GM21717 (cell line): ENCODE results near the gene SH3RF3.
A peak's percentile ranks its signal among the peaks of the same experiment; 100 is the strongest.

ENCODE experiments used
- ATAC-seq: cut with Tn5 transposase; IDR thresholded peaks from one replicate; pipeline ENCODE4 v1.9.1; 2021; ENCODE audit warnings: mild to moderate bottlenecking, moderate library complexity; ENCODE audit not compliant: unreplicated experiment

SH3RF3 gene

GRCh38 chr2:109508556-109508955 is 379.6 kb downstream of the SH3RF3 start:
- no peak for ATAC-seq

DNA sequence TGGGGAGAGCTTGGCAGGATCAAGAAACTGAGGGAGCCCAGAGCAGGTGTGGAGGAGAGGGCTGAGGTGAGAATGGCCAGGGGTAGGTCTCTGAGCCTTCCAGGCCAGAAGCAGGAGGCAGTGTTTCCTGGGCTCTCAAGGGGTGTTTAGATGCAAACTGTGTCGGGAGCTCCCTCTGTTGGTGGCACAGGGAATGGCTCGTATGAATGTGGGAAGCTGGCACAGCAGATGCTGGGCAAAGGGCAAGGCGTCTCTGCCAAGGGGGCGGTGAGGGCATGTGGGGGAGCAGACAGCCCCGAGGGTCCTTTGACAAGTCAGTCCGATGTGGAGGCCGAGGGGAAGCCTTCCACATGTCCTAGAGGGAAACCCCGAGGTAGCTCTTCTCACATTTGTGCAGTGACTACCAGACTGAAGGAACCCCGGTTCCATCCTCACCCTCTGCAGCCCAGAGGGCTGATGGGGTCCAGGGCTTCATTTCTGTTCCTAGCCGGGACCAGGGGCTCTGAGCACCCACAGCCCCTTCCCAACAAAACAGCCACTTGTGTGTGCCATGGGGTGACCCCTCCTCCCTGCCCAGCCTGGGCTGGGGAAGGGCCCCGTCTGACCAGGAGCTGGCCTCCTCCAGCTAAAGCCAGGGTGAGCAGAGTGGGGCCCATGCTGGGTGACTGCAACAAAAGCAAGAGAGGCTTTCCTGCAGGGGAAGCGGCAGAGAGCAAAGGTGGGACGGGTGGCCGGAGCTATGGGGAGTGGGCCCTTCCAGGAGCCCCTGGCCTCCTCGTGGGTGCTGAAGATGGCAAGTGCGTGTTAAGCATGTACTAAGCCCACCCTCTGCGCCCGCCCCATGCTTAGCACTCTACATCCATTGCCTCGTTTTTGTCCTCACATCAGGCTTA is 381.4 kb downstream of the SH3RF3 start:
- no peak for ATAC-seq

GRCh38 chr2:109511168-109511567 is 382.2 kb downstream of the SH3RF3 start:
- no peak for ATAC-seq

DNA sequence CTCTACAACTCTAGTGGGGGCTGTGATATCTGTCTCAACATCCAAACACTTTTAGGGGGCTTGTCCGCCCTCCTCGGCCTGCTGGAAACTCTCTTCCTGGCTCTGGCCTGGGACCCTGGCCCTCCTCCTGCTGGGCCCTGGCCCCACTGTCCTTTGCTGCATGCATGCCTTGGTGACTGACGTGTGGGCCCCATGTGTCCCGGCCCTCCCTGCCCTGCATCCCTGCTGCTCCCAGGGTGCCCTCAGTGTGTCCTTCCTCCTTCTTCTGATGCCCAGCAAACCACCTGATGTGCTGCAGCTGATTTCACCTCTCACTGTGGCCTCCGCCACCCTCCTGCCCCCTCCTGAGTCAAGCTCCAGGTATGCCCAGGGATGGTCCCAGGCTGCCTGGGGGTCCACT is 383.1 kb downstream of the SH3RF3 start:
- no peak for ATAC-seq

GRCh38 chr2:109513230-109513629 is 384.2 kb downstream of the SH3RF3 start:
- ATAC-seq: no peak

DNA sequence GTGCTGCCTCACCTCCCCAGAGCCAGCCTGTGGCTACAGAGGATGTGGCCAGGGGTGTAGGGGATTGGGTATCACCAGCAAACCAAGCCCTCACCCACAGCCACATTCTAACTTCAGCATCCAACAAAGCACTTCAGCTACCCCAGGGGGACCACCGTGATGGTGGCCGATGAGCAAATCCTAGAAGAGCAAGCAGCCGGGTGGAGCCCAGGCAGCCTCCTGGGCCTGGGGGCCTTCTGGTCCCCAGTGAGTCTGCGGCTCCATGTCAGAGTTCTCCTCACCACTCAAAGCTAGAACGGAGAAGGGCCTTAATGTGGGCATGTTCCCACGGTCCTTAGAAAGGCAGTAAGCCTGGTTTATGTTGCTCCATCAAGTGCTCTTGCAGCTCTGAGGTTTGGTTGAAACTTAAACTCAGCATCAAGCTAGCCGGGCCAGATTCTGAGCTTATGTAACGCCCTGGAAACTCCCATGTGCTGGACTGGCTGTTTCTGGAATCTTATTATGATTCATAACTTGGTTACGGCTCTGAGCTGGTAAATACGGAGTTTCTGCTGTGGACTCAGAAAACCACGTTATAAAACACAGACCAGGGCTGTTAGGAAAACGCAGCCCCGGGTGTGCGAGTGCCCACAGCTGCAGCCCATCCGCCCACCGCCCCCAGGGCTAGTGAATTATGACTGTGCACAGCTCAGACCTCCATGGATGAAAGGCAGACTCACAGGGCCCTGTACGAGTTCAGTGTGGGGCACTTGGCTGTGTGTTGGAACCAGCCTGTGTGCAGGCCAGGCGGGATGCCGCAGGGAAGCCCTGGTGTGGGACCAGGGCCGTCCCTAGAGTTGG is 385.0 kb downstream of the SH3RF3 start:
- ATAC-seq: peak; percentile 70

DNA sequence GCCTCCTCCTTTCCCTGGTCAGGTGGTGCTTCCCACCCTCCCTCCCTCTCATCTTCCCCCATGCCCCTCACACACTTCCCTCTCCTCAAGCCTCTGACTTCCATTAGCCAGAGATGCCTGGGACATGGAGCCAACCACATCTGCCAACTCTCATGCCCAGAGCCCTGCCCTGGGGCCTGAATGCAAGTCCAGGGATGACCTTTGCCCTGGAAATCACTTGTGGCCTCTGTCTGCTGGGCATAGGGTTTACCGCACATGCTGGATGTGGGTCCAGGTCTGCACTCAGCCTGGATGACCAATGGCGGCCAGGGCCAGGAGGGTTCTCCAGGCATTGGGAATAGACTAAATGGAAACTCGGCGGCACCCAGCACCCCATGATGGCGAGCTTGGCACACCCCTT is 385.9 kb downstream of the SH3RF3 start:
- ATAC-seq: no peak

- no peak for ATAC-seq
Measured at GRCh38 chr2:109516445-109517117, 387.6 kb downstream of the SH3RF3 start.

- ATAC-seq: no peak
Measured at GRCh38 chr2:109517118-109517889, 388.3 kb downstream of the SH3RF3 start.

DNA sequence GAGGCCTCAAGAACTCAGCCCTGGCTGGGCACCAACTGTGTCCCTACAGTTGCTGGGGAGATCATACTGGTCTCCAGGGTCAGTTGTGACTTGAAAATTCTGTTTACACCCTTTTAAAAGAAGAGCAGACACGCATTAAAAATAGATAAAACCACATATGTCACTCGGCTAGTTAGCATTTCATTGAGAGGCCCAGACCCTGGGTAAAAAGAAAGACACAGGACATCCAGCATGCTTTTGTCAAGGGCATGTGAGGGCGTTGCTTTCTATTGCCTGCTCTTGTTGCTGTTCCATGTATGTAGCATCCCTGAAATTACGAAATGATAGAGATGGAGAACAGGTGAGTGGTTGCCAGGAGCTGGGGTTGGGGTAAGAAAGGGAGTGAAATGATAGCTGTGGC is 390.5 kb downstream of the SH3RF3 start:
- no peak for ATAC-seq

GRCh38 chr2:109521233-109522062 is 392.4 kb downstream of the SH3RF3 start:
- no peak for ATAC-seq

DNA sequence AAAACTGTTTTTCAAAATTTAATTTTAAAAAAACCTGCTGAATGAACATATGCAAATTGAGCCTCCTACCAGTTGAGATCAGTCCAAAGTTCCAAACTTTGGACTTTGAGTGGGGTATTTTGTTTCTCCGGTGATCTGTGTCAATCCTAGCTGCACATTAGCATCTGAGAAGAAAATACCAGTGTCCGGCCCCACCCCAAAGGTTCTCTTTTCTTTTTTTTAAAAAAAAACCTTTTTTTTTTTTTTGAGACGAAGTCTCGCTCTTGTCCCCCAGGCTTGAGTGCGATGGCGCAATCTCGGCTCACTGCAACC is 393.0 kb downstream of the SH3RF3 start:
- no peak for ATAC-seq

DNA sequence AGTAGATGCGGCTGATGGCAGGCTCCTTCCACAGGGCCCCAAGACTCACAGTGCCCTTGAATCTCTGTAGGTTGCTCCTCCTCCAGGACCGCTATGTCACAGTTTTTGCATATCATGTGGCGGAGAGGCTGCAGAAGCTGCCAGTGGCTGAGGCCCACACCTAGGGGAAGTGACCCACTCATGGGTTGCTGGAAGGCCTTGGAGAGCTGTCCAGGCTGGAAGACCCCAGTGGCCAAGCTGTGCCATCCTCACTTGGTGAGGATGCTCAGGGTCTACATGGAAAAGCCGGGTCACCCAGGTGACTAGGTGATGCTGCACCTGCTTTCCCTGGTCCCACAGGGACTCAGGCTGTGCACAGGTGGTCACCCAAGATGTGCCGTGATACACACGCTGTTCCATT is 394.1 kb downstream of the SH3RF3 start:
- ATAC-seq: no peak

- ATAC-seq: no peak
Measured at GRCh38 chr2:109523536-109524361, 394.7 kb downstream of the SH3RF3 start.

- ATAC-seq: no peak
Measured at GRCh38 chr2:109525836-109526235, 396.8 kb downstream of the SH3RF3 start.

- ATAC-seq: no peak
Measured at GRCh38 chr2:109526442-109526970, 397.5 kb downstream of the SH3RF3 start.

- ATAC-seq: no peak
Measured at GRCh38 chr2:109527079-109527478, 398.1 kb downstream of the SH3RF3 start.

GRCh38 chr2:109527846-109528705 is 399.1 kb downstream of the SH3RF3 start:
- no peak for ATAC-seq
